Ovary (tissue), 9 donors: ENCODE data around the gene NFIC. TPM values are rescaled to one million over a fixed set of nuclear protein-coding genes. Genes with fewer than 3 reads are reported as not detected.

ENCODE experiments used
- DNase-seq, 5 donors: peaks; one replicate each; pipeline ENCODE4 v3.0.0-alpha.2; 2019 to 2020
- H3K27ac ChIP-seq, 2 donors: fragments of 200-600 bp; one replicate each; pipeline versions ENCODE4 v1.5.1 to v1.8.0; 2019 to 2022
- H3K27me3 ChIP-seq: fragments of 200-600 bp; one replicate; pipeline ENCODE4 v1.8.0; 2022
- H3K36me3 ChIP-seq: fragments of 200-600 bp; sonication (generic); one replicate; pipeline ENCODE4 v1.5.1; 2019
- H3K4me1 ChIP-seq: one replicate; pipeline ENCODE4 v1.8.1; 2013; ENCODE audit warnings: mild to moderate bottlenecking, moderate library complexity; ENCODE audit not compliant: insufficient read depth
- H3K4me3 ChIP-seq: fragments of 200-600 bp; sonication (generic); one replicate; pipeline ENCODE4 v1.5.1; 2017
- H3K9me3 ChIP-seq, 2 donors: fragments of 200-600 bp in 1 of 2; sonication (generic) in 1 of 2; one replicate each; pipeline versions ENCODE4 v1.5.1 to v1.8.1; 2013 to 2019; ENCODE audit warnings: mild to moderate bottlenecking in 1 of 2, moderate library complexity in 1 of 2
- CTCF ChIP-seq, 3 donors: fragments of 450-650 bp in 2 of 3; fragments of 200-600 bp in 1 of 3; IDR thresholded peaks; one replicate each; pipeline versions ENCODE4 v1.5.1 to v1.8.0; 2016 to 2022; ENCODE audit warnings: antibody characterized with exemption in 3 of 3, mild to moderate bottlenecking in 1 of 3
- EP300 ChIP-seq: sonication (generic); formaldehyde crosslinking; IDR thresholded peaks from one replicate; pipeline ENCODE4 v1.6.1; 2017; ENCODE audit warnings: antibody characterized with exemption
- POLR2A ChIP-seq: fragments of 450-650 bp; IDR thresholded peaks from one replicate; pipeline ENCODE4 v1.6.1; 2017; ENCODE audit warnings: antibody characterized with exemption, mild to moderate bottlenecking, moderate library complexity
- WGBS, 3 donors: extraction: QIAGEN DNeasy Blood & Tissue Kit in 1 of 3; methylation state at CpG; one replicate each; pipeline versions ENCODE4 v1.1.5 to v1.1.7; 2013 to 2017; 5-methylcytosine and 5-hydroxymethylcytosine counted together
- intact Hi-C, 4 donors: fragments of 100-400 bp; cut with DNase I; formaldehyde crosslinking; loops; one replicate each; pipeline versions ENCODE4 v1.11.0 to v1.15.1; 2022 to 2023
- polyA plus RNA-seq, 2 donors: library from polyadenylated mRNA; stranded (reverse); fragments of 200-250 nt in 1 of 2; fragments of 350-450 nt in 1 of 2; fragmentation: Illumina TruSeq in 1 of 2; extraction: RNeasy Lipid Tissue Mini Kit (QIAGEN cat#74804) in 1 of 2; gene quantifications; one replicate each; pipeline ENCODE4 v1.2.3, GENCODE V29; 2013 to 2014
- total RNA-seq, 7 donors: library from RNA; depleted of rRNA in 2 of 7; stranded (reverse); fragments of >200 nt in 2 of 7; fragmentation: NEBNext Ultra II Directional in 3 of 7; extraction: Animal tissue kit (Norgen Biotek cat#: 25700) in 3 of 7; gene quantifications; one replicate each; pipeline versions ENCODE4 v1.1.0 to v1.2.4, GENCODE V29; 2016 to 2023
- donor health status: DM: no; HTN: no; CAD: no; lungs with moderate emphysema.
- donor health status: DM: no; HTN: no; CAD: no.
- donor health status: Bipolar disorder and iron deficiency.
- donor health status: DM: yes; HTN: yes; CAD: no.
- donor health status: DM: no; HTN: no; CAD: no.
- donor health status: DM: yes; HTN: yes; CAD: no.

NFIC gene
- total and polyA plus RNA-seq, 9 donors = 31.9 to 345 (median 250) TPM

GRCh38 chr19:3412066-3412465, 45.7 kb downstream of the NFIC start:
- Histone ChIP-seq H3K4me1 (peaks cover 9% of the 10 kb centered on the region), H3K27me3 (no peaks in the 10 kb centered on the region), H3K27ac (no peak overlapping the region), H3K36me3 (no peaks in the 10 kb centered on the region), H3K9me3 (no peaks in the 10 kb centered on the region), H3K4me3 (no peak overlapping the region)
- intact Hi-C loops = no loop called here
- WGBS, 3 donors = 78 to 86% (median 85%) methylated on average over 4 of the region's 4 CpGs
- TF ChIP-seq POLR2A (no peak), EP300 (no peak), CTCF (IDR thresholded peaks at IDR 0.05) (no peak)
- DNase-seq = no peak

DNA sequence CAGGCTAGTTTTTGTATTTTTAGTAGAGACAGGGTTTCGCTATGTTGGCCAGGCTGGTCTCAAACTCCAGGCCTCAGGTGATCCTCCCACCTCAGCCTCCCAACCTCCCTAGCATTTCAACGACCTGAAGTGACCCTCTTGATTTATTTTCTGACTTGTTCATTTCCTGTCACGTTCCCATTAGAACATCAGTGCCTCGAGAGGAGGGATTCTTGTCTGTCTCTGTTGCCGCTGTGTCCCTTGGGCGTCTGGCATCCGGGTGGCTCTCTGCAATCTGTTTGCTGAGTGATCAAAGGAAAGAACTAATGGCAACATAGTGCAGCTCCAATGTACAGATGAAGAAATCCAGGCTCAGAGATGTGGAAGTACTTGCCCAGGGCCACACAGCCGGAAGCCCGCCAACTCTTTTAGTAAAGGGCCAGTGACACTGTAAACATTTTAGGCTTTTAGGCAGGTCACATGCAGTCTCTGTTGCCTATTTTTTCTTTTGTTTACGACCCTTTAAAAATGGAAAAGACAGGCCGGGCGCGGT, 47.5 kb downstream of the NFIC start:
- Histone ChIP-seq H3K27me3 (no peaks in the 10 kb centered on the region), H3K9me3 (no peaks in the 10 kb centered on the region), H3K4me3 (no peak overlapping the region), H3K36me3 (no peaks in the 10 kb centered on the region), H3K27ac (no peak overlapping the region), H3K4me1 (peaks cover 5% of the 10 kb centered on the region)
- no peak for DNase-seq
- intact Hi-C loops = no loop called here
- TF ChIP-seq EP300 (no peak), CTCF (IDR thresholded peaks at IDR 0.05) (no peak), POLR2A (no peak)
- 77 to 78% (median 77%) methylated on average over 13 of the region's 13 CpGs for WGBS, 3 donors

DNA sequence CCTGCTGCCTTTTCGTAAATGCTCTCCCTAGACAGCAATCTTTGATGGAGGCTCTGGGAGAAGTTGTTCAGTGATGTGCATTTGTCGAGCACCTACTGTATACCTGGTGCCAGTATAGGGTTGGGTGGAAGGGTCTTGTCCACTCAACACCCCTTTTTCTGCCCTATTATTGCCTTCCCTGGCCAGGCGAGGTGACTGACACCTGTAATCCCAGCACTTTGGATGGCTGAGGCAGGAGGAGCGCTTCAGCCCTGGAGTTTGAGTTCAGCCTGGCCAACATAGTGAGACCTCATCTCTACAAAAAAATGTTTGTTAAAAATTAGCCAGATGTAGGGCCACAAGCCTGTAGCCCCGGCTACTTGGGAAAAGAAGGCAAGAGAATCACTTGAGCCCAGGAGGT, 49.3 kb downstream of the NFIC start:
- Histone ChIP-seq H3K4me3 (no peak overlapping the region), H3K36me3 (no peaks in the 10 kb centered on the region), H3K27ac (no peak overlapping the region), H3K27me3 (no peaks in the 10 kb centered on the region), H3K4me1 (no peaks in the 10 kb centered on the region), H3K9me3 (no peaks in the 10 kb centered on the region)
- intact Hi-C loops = loop anchor here in 1 of 4 donors (5.0 kb wide), 1 partner anchor 1037 kb away; no protein-coding TSS in a partner anchor
- WGBS, 3 donors = 72 to 77% (median 75%) methylated on average over 5 of the region's 5 CpGs
- no peak for DNase-seq
- TF ChIP-seq EP300 (no peak), CTCF (IDR thresholded peaks at IDR 0.05) (no peak), POLR2A (no peak)

DNA sequence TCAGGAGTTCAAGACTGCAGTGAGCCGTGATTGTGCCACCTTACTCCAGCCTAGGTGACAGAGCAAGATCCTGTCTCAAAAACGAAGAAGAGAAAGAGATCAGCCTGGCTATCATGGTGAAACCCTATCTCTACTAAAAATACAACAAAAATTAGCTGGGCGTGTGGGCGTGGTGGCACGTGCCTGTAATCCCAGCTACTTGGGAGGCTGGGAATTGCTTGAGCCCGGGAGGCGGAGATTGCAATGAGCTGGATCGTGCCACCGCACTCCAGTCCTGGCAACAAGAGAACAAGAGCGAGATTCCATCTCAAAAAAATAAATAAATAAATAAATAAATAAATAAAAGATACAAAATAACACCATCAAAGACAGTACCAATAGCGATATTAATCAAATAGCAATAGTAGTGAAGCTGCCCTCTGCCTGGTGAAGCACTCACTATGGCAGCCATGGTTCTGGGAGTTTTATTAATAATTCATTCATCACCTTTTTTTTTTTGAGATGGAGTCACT, 53.9 kb downstream of the NFIC start:
- Histone ChIP-seq H3K36me3 (no peaks in the 10 kb centered on the region), H3K27me3 (no peaks in the 10 kb centered on the region), H3K27ac (no peak overlapping the region), H3K4me1 (peaks cover 4% of the 10 kb centered on the region), H3K4me3 (no peak overlapping the region), H3K9me3 (no peaks in the 10 kb centered on the region)
- WGBS, 3 donors = 90 to 91% (median 91%) methylated on average over 11 of the region's 11 CpGs
- DNase-seq = no peak
- intact Hi-C loops = no loop called here
- no peak for TF ChIP-seq CTCF (IDR thresholded peaks at IDR 0.05)
- no peak for TF ChIP-seq POLR2A
- TF ChIP-seq EP300 = no peak
